Measurements from ENCODE around the gene HIF1AN. TPM values are rescaled to one million over a fixed set of nuclear protein-coding genes. Genes with fewer than 3 reads are reported as not detected.

The HIF1AN gene
- total RNA-seq, 1 experiment from 2014 or later = 83.1 TPM

GRCh38 chr10:100522945-100523344 is 12.8 kb upstream of the HIF1AN start:
- ChIA-PET CTCF (interaction anchor here (1.2 kb wide), 1 partner anchor 13 kb away, joined by 4 read pairs; the partner anchor contains the start of gene HIF1AN), POLR2A (no interaction called here)
- Histone ChIP-seq H3K4me1 (ENCODE audit: control insufficient read depth, insufficient read depth, low read length) (peaks cover under 1% of the 10 kb centered on the region), H3K9me3 (ENCODE audit: control insufficient read depth, insufficient read depth, low read depth, low read length) (no peaks in the 10 kb centered on the region), H3K27ac (ENCODE audit: low read length) (no peak overlapping the region), H3K4me3 (ENCODE audit: low read depth in 2 of 2, low read length in 2 of 2) (no peak overlapping the region), H3K27me3 (ENCODE audit: control insufficient read depth, insufficient read depth, low read length) (no peaks in the 10 kb centered on the region), H3K36me3 (ENCODE audit: control insufficient read depth, insufficient read depth, low read length) (no peaks in the 10 kb centered on the region; the same call in 1 of the 2 replicates)
- no TSS peak for BruUV-seq (replicated peaks)
- in situ Hi-C loops (cut with HindIII; ENCODE audit: low pct_unique_long_range_greater_than_20kb, low sequenced_read_pairs) (no loop called here), intact Hi-C loops (cut with micrococcal nuclease; ENCODE audit: unreplicated experiment) (no loop called here)
- ATAC-seq (no peak), DNase-seq (ENCODE audit: low read depth, low spot score) (no peak)
- TF ChIP-seq, protein P1, sequence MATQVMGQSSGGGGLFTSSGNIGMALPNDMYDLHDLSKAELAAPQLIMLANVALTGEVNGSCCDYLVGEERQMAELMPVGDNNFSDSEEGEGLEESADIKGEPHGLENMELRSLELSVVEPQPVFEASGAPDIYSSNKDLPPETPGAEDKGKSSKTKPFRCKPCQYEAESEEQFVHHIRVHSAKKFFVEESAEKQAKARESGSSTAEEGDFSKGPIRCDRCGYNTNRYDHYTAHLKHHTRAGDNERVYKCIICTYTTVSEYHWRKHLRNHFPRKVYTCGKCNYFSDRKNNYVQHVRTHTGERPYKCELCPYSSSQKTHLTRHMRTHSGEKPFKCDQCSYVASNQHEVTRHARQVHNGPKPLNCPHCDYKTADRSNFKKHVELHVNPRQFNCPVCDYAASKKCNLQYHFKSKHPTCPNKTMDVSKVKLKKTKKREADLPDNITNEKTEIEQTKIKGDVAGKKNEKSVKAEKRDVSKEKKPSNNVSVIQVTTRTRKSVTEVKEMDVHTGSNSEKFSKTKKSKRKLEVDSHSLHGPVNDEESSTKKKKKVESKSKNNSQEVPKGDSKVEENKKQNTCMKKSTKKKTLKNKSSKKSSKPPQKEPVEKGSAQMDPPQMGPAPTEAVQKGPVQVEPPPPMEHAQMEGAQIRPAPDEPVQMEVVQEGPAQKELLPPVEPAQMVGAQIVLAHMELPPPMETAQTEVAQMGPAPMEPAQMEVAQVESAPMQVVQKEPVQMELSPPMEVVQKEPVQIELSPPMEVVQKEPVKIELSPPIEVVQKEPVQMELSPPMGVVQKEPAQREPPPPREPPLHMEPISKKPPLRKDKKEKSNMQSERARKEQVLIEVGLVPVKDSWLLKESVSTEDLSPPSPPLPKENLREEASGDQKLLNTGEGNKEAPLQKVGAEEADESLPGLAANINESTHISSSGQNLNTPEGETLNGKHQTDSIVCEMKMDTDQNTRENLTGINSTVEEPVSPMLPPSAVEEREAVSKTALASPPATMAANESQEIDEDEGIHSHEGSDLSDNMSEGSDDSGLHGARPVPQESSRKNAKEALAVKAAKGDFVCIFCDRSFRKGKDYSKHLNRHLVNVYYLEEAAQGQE (IDR thresholded peaks at IDR 0.05; ENCODE audit: insufficient read depth in 1 of 2, low read depth in 2 of 2, low read length in 1 of 2) = no peak
- TF ChIP-seq POLR2AphosphoS5 (IDR thresholded peaks at IDR 0.05; ENCODE audit: low read depth, low read length) (no peak), SIN3A (IDR thresholded peaks at IDR 0.05; ENCODE audit: borderline replicate concordance, insufficient read depth, low read depth, low read length) (no peak), TCF7L2 (IDR thresholded peaks at IDR 0.05; ENCODE audit: low read depth, low read length) (no peak)
- TF ChIP-seq, protein P2, sequence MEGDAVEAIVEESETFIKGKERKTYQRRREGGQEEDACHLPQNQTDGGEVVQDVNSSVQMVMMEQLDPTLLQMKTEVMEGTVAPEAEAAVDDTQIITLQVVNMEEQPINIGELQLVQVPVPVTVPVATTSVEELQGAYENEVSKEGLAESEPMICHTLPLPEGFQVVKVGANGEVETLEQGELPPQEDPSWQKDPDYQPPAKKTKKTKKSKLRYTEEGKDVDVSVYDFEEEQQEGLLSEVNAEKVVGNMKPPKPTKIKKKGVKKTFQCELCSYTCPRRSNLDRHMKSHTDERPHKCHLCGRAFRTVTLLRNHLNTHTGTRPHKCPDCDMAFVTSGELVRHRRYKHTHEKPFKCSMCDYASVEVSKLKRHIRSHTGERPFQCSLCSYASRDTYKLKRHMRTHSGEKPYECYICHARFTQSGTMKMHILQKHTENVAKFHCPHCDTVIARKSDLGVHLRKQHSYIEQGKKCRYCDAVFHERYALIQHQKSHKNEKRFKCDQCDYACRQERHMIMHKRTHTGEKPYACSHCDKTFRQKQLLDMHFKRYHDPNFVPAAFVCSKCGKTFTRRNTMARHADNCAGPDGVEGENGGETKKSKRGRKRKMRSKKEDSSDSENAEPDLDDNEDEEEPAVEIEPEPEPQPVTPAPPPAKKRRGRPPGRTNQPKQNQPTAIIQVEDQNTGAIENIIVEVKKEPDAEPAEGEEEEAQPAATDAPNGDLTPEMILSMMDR (IDR thresholded peaks at IDR 0.05) = no peak

DNA sequence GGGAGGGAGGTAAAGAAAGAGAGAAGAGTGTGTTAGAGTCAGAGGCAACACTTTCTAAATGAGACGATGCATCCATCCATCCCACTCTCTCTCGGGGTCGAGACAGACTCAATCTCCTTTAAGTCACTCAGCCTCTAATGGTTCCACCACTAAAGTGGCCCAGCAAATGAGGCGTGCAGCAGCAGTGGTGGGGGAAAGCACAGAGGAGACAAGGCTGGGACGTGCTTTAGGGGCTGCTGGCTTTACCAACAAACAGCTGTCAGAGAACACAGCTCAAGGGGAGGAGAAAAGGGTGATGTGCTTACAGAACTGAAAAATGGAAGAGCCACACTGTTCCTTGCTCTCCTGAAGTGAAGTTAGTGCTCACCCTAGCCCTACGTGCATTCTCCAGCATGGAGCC is 11.5 kb upstream of the HIF1AN start:
- Histone ChIP-seq H3K27me3 (ENCODE audit: control insufficient read depth, insufficient read depth, low read length) (no peaks in the 10 kb centered on the region), H3K36me3 (ENCODE audit: control insufficient read depth, insufficient read depth, low read length) (peaks cover 4% of the 10 kb centered on the region), H3K4me1 (ENCODE audit: control insufficient read depth, insufficient read depth, low read length) (peaks cover 9% of the 10 kb centered on the region), H3K4me3 (ENCODE audit: low read depth in 2 of 2, low read length in 2 of 2) (no peak overlapping the region), H3K27ac (ENCODE audit: low read length) (no peak overlapping the region), H3K9me3 (ENCODE audit: control insufficient read depth, insufficient read depth, low read depth, low read length) (no peaks in the 10 kb centered on the region)
- in situ Hi-C loops (cut with HindIII; ENCODE audit: low pct_unique_long_range_greater_than_20kb, low sequenced_read_pairs) = no loop called here
- no peak for ATAC-seq
- intact Hi-C loops (cut with micrococcal nuclease; ENCODE audit: unreplicated experiment) = no loop called here
- no peak for TF ChIP-seq SIN3A (IDR thresholded peaks at IDR 0.05; ENCODE audit: borderline replicate concordance, insufficient read depth, low read depth, low read length)
- TF ChIP-seq, protein P1 (IDR thresholded peaks at IDR 0.05; ENCODE audit: insufficient read depth in 1 of 2, low read depth in 2 of 2, low read length in 1 of 2) = no peak
- TF ChIP-seq, protein P2 (IDR thresholded peaks at IDR 0.05) = no peak
- TF ChIP-seq TCF7L2 (IDR thresholded peaks at IDR 0.05; ENCODE audit: low read depth, low read length) = no peak
- TF ChIP-seq POLR2AphosphoS5 (IDR thresholded peaks at IDR 0.05; ENCODE audit: low read depth, low read length) = no peak
- CTCF ChIA-PET = interaction anchor here (1.1 kb wide), 1 partner anchor 40 kb away, joined by 3 read pairs; no protein-coding TSS in a partner anchor
- no TSS peak for BruUV-seq (replicated peaks)
- DNase-seq (ENCODE audit: low read depth, low spot score) = no peak
- POLR2A ChIA-PET = no interaction called here

All from Panc1 (cell line).